Measurements from ENCODE around the gene FAM53B.

DNA sequence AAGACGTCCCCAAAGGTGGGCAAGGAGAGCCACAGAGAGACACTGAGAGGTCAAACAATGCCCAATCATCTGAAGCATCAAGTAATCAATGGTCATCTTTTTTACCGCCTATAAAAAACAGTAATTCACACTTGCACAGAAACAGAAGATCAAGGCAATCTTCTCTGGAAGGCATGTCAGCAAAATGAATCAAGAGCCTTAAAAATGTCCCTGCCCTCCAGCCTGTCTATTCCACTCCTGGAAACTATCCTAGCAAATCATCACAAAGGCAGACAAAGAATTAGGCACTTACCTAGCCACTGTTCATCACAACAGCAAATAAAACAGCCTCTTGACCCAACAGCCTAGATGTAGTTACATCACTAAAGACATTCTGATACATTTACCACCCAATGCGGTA, 48.9 kb downstream of the FAM53B start:
- no peak for TF ChIP-seq POLR2A (IDR thresholded peaks at IDR 0.05; ENCODE audit: low read depth, low read length)
- TF ChIP-seq POU2F2 (IDR thresholded peaks at IDR 0.05; ENCODE audit: low read depth, low read length): no peak
- no peak for TF ChIP-seq SPI1 (IDR thresholded peaks at IDR 0.05; ENCODE audit: low read depth, low read length)
- no peak for TF ChIP-seq POLR2AphosphoS5 (IDR thresholded peaks at IDR 0.05; ENCODE audit: low read depth, low read length)
- no peak for TF ChIP-seq TAF1 (IDR thresholded peaks at IDR 0.05; ENCODE audit: low read depth, low read length)

All from GM12891 (cell line).